HEK293T (cell line): ENCODE measurements around the gene PF4V1.

Experiments used
- CTCF ChIA-PET: fragments of 350-600 bp; formaldehyde crosslinking; extraction: SDS; loops from one replicate; lab custom pipeline; 2021; ENCODE audit warnings: antibody characterized with exemption, inconsistent platforms; lab: Yijun Ruan, JAX
- POLR2A ChIA-PET: fragments of 350-600 bp; formaldehyde crosslinking; extraction: SDS; loops from one replicate; lab custom pipeline; 2020; ENCODE audit warnings: antibody characterized with exemption, inconsistent platforms; lab: Yijun Ruan, JAX
- DNase-seq: peaks from one replicate; pipeline ENCODE4 v3.0.0; 2012; ENCODE audit warnings: mixed read lengths; ENCODE audit errors: extremely low spot score
- ARNT ChIP-seq: fragments of 450-650 bp; IDR thresholded peaks from 2 replicates; pipeline ENCODE4 v1.6.1; 2017; ENCODE audit warnings: mild to moderate bottlenecking
- BHLHE40 ChIP-seq: fragments of 450-650 bp; IDR thresholded peaks from 2 replicates; pipeline ENCODE4 v1.6.1; 2016; ENCODE audit warnings: mild to moderate bottlenecking, moderate library complexity, borderline replicate concordance
- CTBP1 ChIP-seq: fragments of 450-650 bp; IDR thresholded peaks from 2 replicates; pipeline ENCODE4 v1.6.1; 2016; ENCODE audit warnings: borderline replicate concordance
- ELF4 ChIP-seq: fragments of 450-650 bp; IDR thresholded peaks from 2 replicates; pipeline ENCODE4 v1.6.1; 2017; ENCODE audit warnings: antibody characterized with exemption
- FOXA1 ChIP-seq: fragments of 450-650 bp; IDR thresholded peaks from 2 replicates; pipeline ENCODE4 v1.6.1; 2016; ENCODE audit warnings: mild to moderate bottlenecking
- FOXK2 ChIP-seq: fragments of 450-650 bp; IDR thresholded peaks from 2 replicates; pipeline ENCODE4 v1.6.1; 2016; ENCODE audit warnings: mild to moderate bottlenecking
- FOXM1 ChIP-seq: fragments of 450-650 bp; IDR thresholded peaks from 2 replicates; pipeline ENCODE4 v1.6.1; 2017; ENCODE audit warnings: mild to moderate bottlenecking, borderline replicate concordance
- HDGF ChIP-seq: fragments of 450-650 bp; IDR thresholded peaks from 2 replicates; pipeline ENCODE4 v1.6.1; 2017; ENCODE audit warnings: antibody characterized with exemption, borderline replicate concordance
- L3MBTL2 ChIP-seq: fragments of 450-650 bp; conservative IDR thresholded peaks from 2 replicates; pipeline ENCODE4 v1.6.1; 2016; ENCODE audit warnings: mild to moderate bottlenecking
- LEF1 ChIP-seq: fragments of 450-650 bp; IDR thresholded peaks from 2 replicates; pipeline ENCODE4 v1.6.1; 2017; ENCODE audit warnings: mild to moderate bottlenecking, borderline replicate concordance
- NFRKB ChIP-seq: fragments of 450-650 bp; IDR thresholded peaks from 2 replicates; pipeline ENCODE4 v1.6.1; 2016; ENCODE audit warnings: mild to moderate bottlenecking, moderate library complexity
- SP1 ChIP-seq: fragments of 450-650 bp; IDR thresholded peaks from 2 replicates; pipeline ENCODE4 v1.6.1; 2017
- SUZ12 ChIP-seq: fragments of 450-650 bp; IDR thresholded peaks from 2 replicates; pipeline ENCODE4 v1.6.1; 2016; ENCODE audit warnings: mild to moderate bottlenecking
- TARDBP ChIP-seq: fragments of 450-650 bp; IDR thresholded peaks from 2 replicates; pipeline ENCODE4 v1.6.1; 2016
- ZNF384 ChIP-seq: fragments of 450-650 bp; IDR thresholded peaks from 2 replicates; pipeline ENCODE4 v1.6.1; 2016
- TF ChIP-seq, protein P1 (sequence below): fragments of 450-650 bp; IDR thresholded peaks from 2 replicates; pipeline ENCODE4 v1.6.1; 2016

PF4V1 gene

GRCh38 chr4:73853718-73854473, 800 bp downstream of the PF4V1 start:
- POLR2A ChIA-PET: no interaction called here
- no peak for DNase-seq
- CTCF ChIA-PET: no interaction called here
- TF ChIP-seq CTBP1 (no peak), ZNF384 (no peak), BHLHE40 (no peak), FOXK2 (no peak), HDGF (no peak), NFRKB (no peak), FOXM1 (no peak), SUZ12 (no peak), L3MBTL2 (no peak), ELF4 (no peak), FOXA1 (no peak), ARNT (no peak), SP1 (no peak)
- TF ChIP-seq, protein P1, sequence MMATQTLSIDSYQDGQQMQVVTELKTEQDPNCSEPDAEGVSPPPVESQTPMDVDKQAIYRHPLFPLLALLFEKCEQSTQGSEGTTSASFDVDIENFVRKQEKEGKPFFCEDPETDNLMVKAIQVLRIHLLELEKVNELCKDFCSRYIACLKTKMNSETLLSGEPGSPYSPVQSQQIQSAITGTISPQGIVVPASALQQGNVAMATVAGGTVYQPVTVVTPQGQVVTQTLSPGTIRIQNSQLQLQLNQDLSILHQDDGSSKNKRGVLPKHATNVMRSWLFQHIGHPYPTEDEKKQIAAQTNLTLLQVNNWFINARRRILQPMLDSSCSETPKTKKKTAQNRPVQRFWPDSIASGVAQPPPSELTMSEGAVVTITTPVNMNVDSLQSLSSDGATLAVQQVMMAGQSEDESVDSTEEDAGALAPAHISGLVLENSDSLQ: no peak

- POLR2A ChIA-PET: no interaction called here
- no peak for TF ChIP-seq ZNF384
- no peak for TF ChIP-seq BHLHE40
- TF ChIP-seq LEF1: no peak
- TF ChIP-seq SP1: no peak
- TF ChIP-seq FOXM1: no peak
- no peak for TF ChIP-seq NFRKB
- no peak for TF ChIP-seq L3MBTL2
- no peak for TF ChIP-seq FOXK2
- TF ChIP-seq HDGF: no peak
- TF ChIP-seq TARDBP: no peak
- TF ChIP-seq ELF4: no peak
- TF ChIP-seq SUZ12: no peak
- TF ChIP-seq, protein P1: no peak
- TF ChIP-seq CTBP1: no peak
- no peak for TF ChIP-seq FOXA1
- TF ChIP-seq ARNT: no peak
- CTCF ChIA-PET: no interaction called here
- DNase-seq: no peak
Measured at GRCh38 chr4:73855406-73855805, 2.3 kb downstream of the PF4V1 start.

GRCh38 chr4:73856518-73856917, 3.4 kb downstream of the PF4V1 start:
- CTCF ChIA-PET: no interaction called here
- POLR2A ChIA-PET: no interaction called here
- no peak for DNase-seq
- no peak for TF ChIP-seq ELF4
- TF ChIP-seq LEF1: no peak
- TF ChIP-seq, protein P1: no peak
- TF ChIP-seq NFRKB: no peak
- TF ChIP-seq CTBP1: no peak
- TF ChIP-seq BHLHE40: no peak
- TF ChIP-seq FOXA1: no peak
- TF ChIP-seq FOXK2: no peak
- no peak for TF ChIP-seq ZNF384
- TF ChIP-seq ARNT: no peak
- no peak for TF ChIP-seq SP1
- TF ChIP-seq SUZ12: no peak
- TF ChIP-seq FOXM1: no peak
- no peak for TF ChIP-seq L3MBTL2

DNA sequence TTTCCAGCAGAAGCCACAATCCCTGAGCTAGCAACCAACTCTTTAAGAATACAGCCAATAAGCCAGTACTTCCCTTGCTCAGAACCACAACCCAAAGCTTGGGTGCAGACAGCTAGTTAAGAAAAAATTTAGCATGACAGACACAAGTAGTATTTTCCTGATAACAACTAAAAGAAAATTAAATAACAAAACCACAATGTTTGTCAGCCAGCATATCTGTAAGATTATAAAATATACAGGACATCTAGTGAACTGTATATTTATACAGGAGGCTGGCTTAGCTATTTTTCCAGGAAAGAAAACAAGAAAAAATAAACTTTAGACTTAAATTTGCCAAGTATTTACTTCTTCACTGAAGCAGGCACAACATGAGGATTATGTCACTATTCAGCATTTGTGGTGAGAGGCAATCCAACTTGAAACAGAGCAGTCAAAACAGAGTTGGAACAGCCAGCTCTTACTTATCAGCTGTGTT, 6.6 kb downstream of the PF4V1 start:
- no peak for DNase-seq
- TF ChIP-seq FOXA1 (no peak), TARDBP (no peak), CTBP1 (no peak), SP1 (no peak), ELF4 (no peak), LEF1 (no peak), BHLHE40 (no peak), FOXK2 (no peak), L3MBTL2 (no peak)
- TF ChIP-seq, protein P1: no peak
- CTCF ChIA-PET: interaction anchor here (0.8 to 1.1 kb wide), 3 partner anchors 8 to 9 kb away, joined by 3 read pairs; partner anchors contain the start of gene CXCL1
- POLR2A ChIA-PET: no interaction called here

- ChIA-PET POLR2A (no interaction called here), CTCF (interaction anchor here (0.8 to 1.1 kb wide), 2 partner anchors 9 kb away, joined by 3 read pairs; partner anchors contain the start of gene CXCL1)
- DNase-seq: no peak
- no peak for TF ChIP-seq SUZ12
- no peak for TF ChIP-seq NFRKB
- TF ChIP-seq, protein P1: no peak
- TF ChIP-seq FOXK2: no peak
- TF ChIP-seq HDGF: no peak
- TF ChIP-seq ELF4: no peak
- TF ChIP-seq LEF1: no peak
- TF ChIP-seq SP1: no peak
- no peak for TF ChIP-seq FOXM1
- TF ChIP-seq TARDBP: no peak
- no peak for TF ChIP-seq CTBP1
- TF ChIP-seq BHLHE40: no peak
- TF ChIP-seq ZNF384: no peak
- no peak for TF ChIP-seq FOXA1
- TF ChIP-seq L3MBTL2: no peak
Measured at GRCh38 chr4:73860181-73860580, 7.1 kb downstream of the PF4V1 start.
